ENCODE data around the gene JAML.

DNA sequence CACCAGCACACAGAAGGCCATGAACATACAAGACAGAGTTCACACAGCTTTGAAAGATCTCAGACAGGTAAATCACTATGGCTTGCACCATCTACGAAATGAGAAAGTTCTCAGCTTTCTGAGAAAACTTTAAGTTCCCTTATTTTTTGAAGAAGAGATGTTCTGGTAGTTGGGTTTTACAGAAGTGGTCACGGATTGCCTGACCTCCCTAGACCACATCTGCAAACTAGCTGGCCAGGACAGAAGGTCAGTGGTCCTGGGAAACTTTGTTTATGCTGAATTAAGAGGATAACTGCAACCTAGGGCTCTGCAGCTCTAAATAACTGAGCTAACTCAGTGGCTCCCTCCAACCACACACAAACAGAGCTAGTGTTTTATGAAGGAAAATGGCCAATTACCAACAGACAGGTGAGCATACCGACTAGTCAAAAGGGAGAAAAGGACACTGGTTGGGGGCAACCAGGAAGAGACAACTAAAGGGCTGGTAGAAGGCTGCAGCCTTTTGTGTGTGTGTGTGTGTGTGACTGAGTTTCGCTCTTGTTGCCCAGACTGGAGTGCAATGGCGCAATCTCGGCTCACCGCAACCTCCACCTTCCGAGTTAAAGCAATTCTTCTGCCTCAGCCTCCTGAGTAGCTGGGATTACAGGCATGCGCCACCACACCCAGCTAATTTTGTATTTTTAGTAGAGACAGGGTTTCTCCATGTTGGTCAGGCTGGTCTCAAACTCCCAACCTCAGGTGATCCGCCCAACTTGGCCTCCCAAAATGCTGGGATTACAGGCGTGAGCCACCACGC is 39.8 kb downstream of the JAML start:
- TF ChIP-seq, protein P1, sequence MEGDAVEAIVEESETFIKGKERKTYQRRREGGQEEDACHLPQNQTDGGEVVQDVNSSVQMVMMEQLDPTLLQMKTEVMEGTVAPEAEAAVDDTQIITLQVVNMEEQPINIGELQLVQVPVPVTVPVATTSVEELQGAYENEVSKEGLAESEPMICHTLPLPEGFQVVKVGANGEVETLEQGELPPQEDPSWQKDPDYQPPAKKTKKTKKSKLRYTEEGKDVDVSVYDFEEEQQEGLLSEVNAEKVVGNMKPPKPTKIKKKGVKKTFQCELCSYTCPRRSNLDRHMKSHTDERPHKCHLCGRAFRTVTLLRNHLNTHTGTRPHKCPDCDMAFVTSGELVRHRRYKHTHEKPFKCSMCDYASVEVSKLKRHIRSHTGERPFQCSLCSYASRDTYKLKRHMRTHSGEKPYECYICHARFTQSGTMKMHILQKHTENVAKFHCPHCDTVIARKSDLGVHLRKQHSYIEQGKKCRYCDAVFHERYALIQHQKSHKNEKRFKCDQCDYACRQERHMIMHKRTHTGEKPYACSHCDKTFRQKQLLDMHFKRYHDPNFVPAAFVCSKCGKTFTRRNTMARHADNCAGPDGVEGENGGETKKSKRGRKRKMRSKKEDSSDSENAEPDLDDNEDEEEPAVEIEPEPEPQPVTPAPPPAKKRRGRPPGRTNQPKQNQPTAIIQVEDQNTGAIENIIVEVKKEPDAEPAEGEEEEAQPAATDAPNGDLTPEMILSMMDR (conservative IDR thresholded peaks at IDR 0.05 in 1 of 2, IDR thresholded peaks at IDR 0.05 in 1 of 2; ENCODE audit: extremely low read depth in 1 of 2, insufficient read depth in 1 of 2, low read depth in 1 of 2, low read length in 2 of 2) = no peak
- no peak for TF ChIP-seq EZH2 (IDR thresholded peaks at IDR 0.05; ENCODE audit: borderline replicate concordance, low read length)

Data from mammary epithelial cell (primary cell).